ENCODE data around the gene KRCC1.
"Not testable (repeated sequence)": the region's sequence is repeated elsewhere in the genome, so short reads cannot be mapped to it uniquely, and the experiment has no call there.

KRCC1 gene

GRCh38 chr2:88019985-88020384 is 35.6 kb downstream of the KRCC1 start:
- H3K4me3 ChIP-seq (ENCODE audit: low read length), result no peak overlapping the region
- peaks cover 3% of the 10 kb centered on the region; the same call in 1 of the 2 replicates for H3K36me3 ChIP-seq (ENCODE audit: control insufficient read depth, low read length)
- peaks cover 13% of the 10 kb centered on the region for H3F3A ChIP-seq (ENCODE audit: control insufficient read depth, insufficient read depth)
- H3K9me3 ChIP-seq (ENCODE audit: control insufficient read depth, insufficient read depth, low read length), result peaks cover 15% of the 10 kb centered on the region
- H3K27me3 ChIP-seq (ENCODE audit: control insufficient read depth, low read length), result no peaks in the 10 kb centered on the region
- H3K9me2 ChIP-seq (replicated peaks; ENCODE audit: control insufficient read depth, low read length), result no peaks in the 10 kb centered on the region
- H3K4me2 ChIP-seq (ENCODE audit: low read length), result no peak overlapping the region
- no peaks in the 10 kb centered on the region for H4K20me1 ChIP-seq (ENCODE audit: control insufficient read depth, insufficient read depth, low read depth, low read length)
- TF ChIP-seq EZH2phosphoT487 (IDR thresholded peaks at IDR 0.05; ENCODE audit: borderline replicate concordance, low read length) (no peak), CTCF (IDR thresholded peaks at IDR 0.05; ENCODE audit: low read depth, low read length, poor library complexity, severe bottlenecking) (no peak)
- H3K79me2 ChIP-seq (ENCODE audit: control insufficient read depth, low read length), result peaks cover 5% of the 10 kb centered on the region; the same call in 1 of the 2 replicates
- H3K27ac ChIP-seq (ENCODE audit: low read depth, low read length), result no peak overlapping the region
- H3K4me1 ChIP-seq (ENCODE audit: control insufficient read depth, low read length), result peaks cover 18% of the 10 kb centered on the region

GRCh38 chr2:88018909-88019308 is 36.7 kb downstream of the KRCC1 start:
- H3K27ac ChIP-seq (ENCODE audit: low read depth, low read length), result no peak overlapping the region
- no peak overlapping the region for H3K4me2 ChIP-seq (ENCODE audit: low read length)
- H3K4me3 ChIP-seq (ENCODE audit: low read length), result no peak overlapping the region

GRCh38 chr2:88018077-88018805 is 37.3 kb downstream of the KRCC1 start:
- H3F3A ChIP-seq (ENCODE audit: control insufficient read depth, insufficient read depth), result peaks cover 14% of the 10 kb centered on the region
- not testable (repeated sequence) for H3K27me3 ChIP-seq (ENCODE audit: control insufficient read depth, low read length); H3K36me3 ChIP-seq (ENCODE audit: control insufficient read depth, low read length); H3K9me2 ChIP-seq (replicated peaks; ENCODE audit: control insufficient read depth, low read length); H3K27ac ChIP-seq (ENCODE audit: low read depth, low read length); H3K4me2 ChIP-seq (ENCODE audit: low read length); H4K20me1 ChIP-seq (ENCODE audit: control insufficient read depth, insufficient read depth, low read depth, low read length); H3K79me2 ChIP-seq (ENCODE audit: control insufficient read depth, low read length); H3K4me3 ChIP-seq (ENCODE audit: low read length)
- H3K9me3 ChIP-seq (ENCODE audit: control insufficient read depth, insufficient read depth, low read length), result peaks cover 15% of the 10 kb centered on the region
- peaks cover 18% of the 10 kb centered on the region for H3K4me1 ChIP-seq (ENCODE audit: control insufficient read depth, low read length)

More at GRCh38 chr2:88018909-88019308, 36.7 kb downstream of the KRCC1 start:
- H3K79me2 ChIP-seq (ENCODE audit: control insufficient read depth, low read length), result peaks cover 5% of the 10 kb centered on the region; the same call in 1 of the 2 replicates
- no peaks in the 10 kb centered on the region for H3K9me2 ChIP-seq (replicated peaks; ENCODE audit: control insufficient read depth, low read length)
- peaks cover 15% of the 10 kb centered on the region for H3F3A ChIP-seq (ENCODE audit: control insufficient read depth, insufficient read depth)
- TF ChIP-seq EZH2phosphoT487 (IDR thresholded peaks at IDR 0.05; ENCODE audit: borderline replicate concordance, low read length), result no peak
- no peak for TF ChIP-seq CTCF (IDR thresholded peaks at IDR 0.05; ENCODE audit: low read depth, low read length, poor library complexity, severe bottlenecking)
- H4K20me1 ChIP-seq (ENCODE audit: control insufficient read depth, insufficient read depth, low read depth, low read length), result no peaks in the 10 kb centered on the region
- H3K36me3 ChIP-seq (ENCODE audit: control insufficient read depth, low read length), result peaks cover 3% of the 10 kb centered on the region; the same call in 1 of the 2 replicates
- H3K27me3 ChIP-seq (ENCODE audit: control insufficient read depth, low read length), result no peaks in the 10 kb centered on the region
- peaks cover 15% of the 10 kb centered on the region for H3K9me3 ChIP-seq (ENCODE audit: control insufficient read depth, insufficient read depth, low read length)
- peaks cover 18% of the 10 kb centered on the region for H3K4me1 ChIP-seq (ENCODE audit: control insufficient read depth, low read length)

- H3K79me2 ChIP-seq (ENCODE audit: control insufficient read depth, low read length); H3K9me2 ChIP-seq (replicated peaks; ENCODE audit: control insufficient read depth, low read length); H3K27ac ChIP-seq (ENCODE audit: low read depth, low read length); H4K20me1 ChIP-seq (ENCODE audit: control insufficient read depth, insufficient read depth, low read depth, low read length); H3K36me3 ChIP-seq (ENCODE audit: control insufficient read depth, low read length); H3K27me3 ChIP-seq (ENCODE audit: control insufficient read depth, low read length): not testable (repeated sequence)
- Histone ChIP-seq H3K4me3 (ENCODE audit: low read length) (peak overlapping the region; percentile 91), H3K9me3 (ENCODE audit: control insufficient read depth, insufficient read depth, low read length) (peaks cover 15% of the 10 kb centered on the region), H3K4me1 (ENCODE audit: control insufficient read depth, low read length) (peaks cover 18% of the 10 kb centered on the region), H3K4me2 (ENCODE audit: low read length) (peak overlapping the region; percentile 80), H3F3A (ENCODE audit: control insufficient read depth, insufficient read depth) (peaks cover 14% of the 10 kb centered on the region)
Observed at GRCh38 chr2:88017780-88018038, 37.9 kb downstream of the KRCC1 start.
